ENCODE data around the gene ZNF778. TPM values are rescaled to one million over a fixed set of nuclear protein-coding genes. Genes with fewer than 3 reads are reported as not detected.
A peak's percentile ranks its signal among the peaks of the same experiment; 100 is the strongest.

ZNF778 gene
- total and polyA plus RNA-seq, 2 donors (not counting 1 experiment from before 2014, with no cell fraction given): 4.3 to 9.4 TPM

GRCh38 chr16:89248196-89248982 lies 30.9 kb downstream of the ZNF778 start:
- H2AFZ ChIP-seq (ENCODE audit: low read length): no peak overlapping the region

GRCh38 chr16:89253548-89254287 lies 36.2 kb downstream of the ZNF778 start:
- no peaks in the 10 kb centered on the region for H3K36me3 ChIP-seq (ENCODE audit: control insufficient read depth, insufficient read depth, low read length)
- H3K9me3 ChIP-seq (ENCODE audit: control insufficient read depth, insufficient read depth, low read depth, low read length): no peaks in the 10 kb centered on the region
- H3K4me1 ChIP-seq (ENCODE audit: control insufficient read depth, extremely low read depth, insufficient read depth, low read length): no peaks in the 10 kb centered on the region
- H4K20me1 ChIP-seq (ENCODE audit: control insufficient read depth, extremely low read depth, insufficient read depth, low read length): no peaks in the 10 kb centered on the region
- H3K4me2 ChIP-seq (ENCODE audit: extremely low read depth, insufficient read depth, low read length): no peak overlapping the region
- no peak overlapping the region for H3K27ac ChIP-seq (ENCODE audit: insufficient read depth, low read length)
- no peak overlapping the region for H3K9ac ChIP-seq (ENCODE audit: insufficient read depth, low read length)
- TF ChIP-seq EZH2 (IDR thresholded peaks at IDR 0.05; ENCODE audit: low read length, missing control alignments) (no peak), CTCF (conservative IDR thresholded peaks at IDR 0.05 in 1 of 2, IDR thresholded peaks at IDR 0.05 in 1 of 2; ENCODE audit: low read depth in 1 of 2, low read length in 2 of 2) (no peak)
- DNase-seq (ENCODE audit: low read depth in 2 of 2): no peak
- H3K4me3 ChIP-seq (replicated peaks in 1 of 4; ENCODE audit: control extremely low read depth in 1 of 4, insufficient read depth in 1 of 4, low read depth in 3 of 4, low read length in 4 of 4): no peak overlapping the region
- no peaks in the 10 kb centered on the region for H3K79me2 ChIP-seq (ENCODE audit: control insufficient read depth, insufficient read depth, low read length)
- no peak overlapping the region for H2AFZ ChIP-seq (ENCODE audit: low read length)
- H3K27me3 ChIP-seq (ENCODE audit: control insufficient read depth, insufficient read depth, low read length): no peaks in the 10 kb centered on the region

More at GRCh38 chr16:89248196-89248982, 30.9 kb downstream of the ZNF778 start:
- peak overlapping the region in 2 of 4 experiments; percentile 29 to 40 for H3K4me3 ChIP-seq (replicated peaks in 1 of 4; ENCODE audit: control extremely low read depth in 1 of 4, insufficient read depth in 1 of 4, low read depth in 3 of 4, low read length in 4 of 4)
- no peaks in the 10 kb centered on the region for H4K20me1 ChIP-seq (ENCODE audit: control insufficient read depth, extremely low read depth, insufficient read depth, low read length)
- no peaks in the 10 kb centered on the region for H3K27me3 ChIP-seq (ENCODE audit: control insufficient read depth, insufficient read depth, low read length)
- no peaks in the 10 kb centered on the region for H3K79me2 ChIP-seq (ENCODE audit: control insufficient read depth, insufficient read depth, low read length)
- no peak for DNase-seq (ENCODE audit: low read depth in 2 of 2)
- peaks cover 4% of the 10 kb centered on the region for H3K4me1 ChIP-seq (ENCODE audit: control insufficient read depth, extremely low read depth, insufficient read depth, low read length)
- no peaks in the 10 kb centered on the region for H3K9me3 ChIP-seq (ENCODE audit: control insufficient read depth, insufficient read depth, low read depth, low read length)
- TF ChIP-seq CTCF (conservative IDR thresholded peaks at IDR 0.05 in 1 of 2, IDR thresholded peaks at IDR 0.05 in 1 of 2; ENCODE audit: low read depth in 1 of 2, low read length in 2 of 2): no peak
- H3K4me2 ChIP-seq (ENCODE audit: extremely low read depth, insufficient read depth, low read length): no peak overlapping the region
- no peak overlapping the region for H3K27ac ChIP-seq (ENCODE audit: insufficient read depth, low read length)
- H3K36me3 ChIP-seq (ENCODE audit: control insufficient read depth, insufficient read depth, low read length): no peaks in the 10 kb centered on the region
- no peak overlapping the region for H3K9ac ChIP-seq (ENCODE audit: insufficient read depth, low read length)

- H4K20me1 ChIP-seq (ENCODE audit: control insufficient read depth, extremely low read depth, insufficient read depth, low read length): no peaks in the 10 kb centered on the region
- H3K9ac ChIP-seq (ENCODE audit: insufficient read depth, low read length): no peak overlapping the region
- peak overlapping the region; percentile 70 for H3K4me2 ChIP-seq (ENCODE audit: extremely low read depth, insufficient read depth, low read length)
These were observed 39.2 kb downstream of the ZNF778 start for GRCh38 chr16:89256651-89257254.

More at GRCh38 chr16:89256651-89257254, 39.2 kb downstream of the ZNF778 start:
- H3K4me1 ChIP-seq (ENCODE audit: control insufficient read depth, extremely low read depth, insufficient read depth, low read length): no peaks in the 10 kb centered on the region
- H3K27ac ChIP-seq (ENCODE audit: insufficient read depth, low read length): no peak overlapping the region
- no peaks in the 10 kb centered on the region for H3K9me3 ChIP-seq (ENCODE audit: control insufficient read depth, insufficient read depth, low read depth, low read length)
- H3K36me3 ChIP-seq (ENCODE audit: control insufficient read depth, insufficient read depth, low read length): no peaks in the 10 kb centered on the region
- peak overlapping the region; percentile 52 for H2AFZ ChIP-seq (ENCODE audit: low read length)
- no peaks in the 10 kb centered on the region for H3K79me2 ChIP-seq (ENCODE audit: control insufficient read depth, insufficient read depth, low read length)
- TF ChIP-seq EZH2 (IDR thresholded peaks at IDR 0.05; ENCODE audit: low read length, missing control alignments): no peak
- no peak for TF ChIP-seq CTCF (conservative IDR thresholded peaks at IDR 0.05 in 1 of 2, IDR thresholded peaks at IDR 0.05 in 1 of 2; ENCODE audit: low read depth in 1 of 2, low read length in 2 of 2)
- peak; percentile 52 to 61 for DNase-seq (ENCODE audit: low read depth in 2 of 2)
- H3K4me3 ChIP-seq (replicated peaks in 1 of 4; ENCODE audit: control extremely low read depth in 1 of 4, insufficient read depth in 1 of 4, low read depth in 3 of 4, low read length in 4 of 4): peak overlapping the region in 1 of 4 experiments; percentile 53
- H3K27me3 ChIP-seq (ENCODE audit: control insufficient read depth, insufficient read depth, low read length): no peaks in the 10 kb centered on the region
